Esophagus mucosa (tissue), 1 donor: ENCODE measurements around the gene LNX1. TPM values are rescaled to one million over a fixed set of nuclear protein-coding genes. Genes with fewer than 3 reads are reported as not detected.
A peak's percentile ranks its signal among the peaks of the same experiment; 100 is the strongest.
"Not testable (repeated sequence)": the region's sequence is repeated elsewhere in the genome, so short reads cannot be mapped to it uniquely, and the experiment has no call there.

Experiments used
- ATAC-seq: fragments of 200-7000 bp; cut with Tn5 transposase; one replicate; pipeline ENCODE4 v1.9.1; 2020
- total RNA-seq: library from RNA; stranded (reverse); gene quantifications from one replicate; pipeline ENCODE4 v1.2.4, GENCODE V29; 2023
- donor health status: DM: yes; HTN: yes; CAD: no.

The LNX1 gene
- total RNA-seq, 1 donor from 2014 or later, result 23.8 TPM

GRCh38 chr4:53490965-53491622 is 100.2 kb downstream of the LNX1 start:
- peak; percentile 63 for ATAC-seq

- no peak for ATAC-seq
Observed at GRCh38 chr4:53490161-53490956, 100.9 kb downstream of the LNX1 start.

- ATAC-seq, result peak; percentile 62
Observed at GRCh38 chr4:53489279-53489889, 101.9 kb downstream of the LNX1 start.

- no peak for ATAC-seq
Observed at GRCh38 chr4:53487766-53488165, 103.5 kb downstream of the LNX1 start.

GRCh38 chr4:53485658-53486040 is 105.6 kb downstream of the LNX1 start:
- no peak for ATAC-seq

GRCh38 chr4:53484911-53485657 is 106.2 kb downstream of the LNX1 start:
- ATAC-seq, result peak; percentile 13

GRCh38 chr4:53483250-53483649 is 108.0 kb downstream of the LNX1 start:
- no peak for ATAC-seq

- ATAC-seq, result no peak
Observed at GRCh38 chr4:53481586-53481985, 109.7 kb downstream of the LNX1 start.

- no peak for ATAC-seq
Observed at GRCh38 chr4:53480909-53481308, 110.4 kb downstream of the LNX1 start.

GRCh38 chr4:53479736-53480525 is 111.4 kb downstream of the LNX1 start:
- ATAC-seq, result no peak

GRCh38 chr4:53478671-53479456 is 112.4 kb downstream of the LNX1 start:
- ATAC-seq, result peak; percentile 79

- ATAC-seq, result no peak
Observed at GRCh38 chr4:53477636-53478035, 113.7 kb downstream of the LNX1 start.

GRCh38 chr4:53477038-53477565 is 114.2 kb downstream of the LNX1 start:
- peak; percentile 46 for ATAC-seq

GRCh38 chr4:53476232-53477037 is 114.9 kb downstream of the LNX1 start:
- peak; percentile 85 for ATAC-seq

- not testable (repeated sequence) for ATAC-seq
Observed at GRCh38 chr4:53466576-53466975, 124.7 kb downstream of the LNX1 start.

GRCh38 chr4:53465891-53466290 is 125.4 kb downstream of the LNX1 start:
- ATAC-seq, result no peak

- ATAC-seq, result no peak
Observed at GRCh38 chr4:53465281-53465680, 126.0 kb downstream of the LNX1 start.

GRCh38 chr4:53463340-53463739 is 127.9 kb downstream of the LNX1 start:
- no peak for ATAC-seq

- ATAC-seq, result no peak
Observed at GRCh38 chr4:53461244-53461643, 130.0 kb downstream of the LNX1 start.

- peak; percentile 18 for ATAC-seq
Observed at GRCh38 chr4:53459548-53459947, 131.7 kb downstream of the LNX1 start.
